Chondrocyte (in vitro differentiated cells): ENCODE data around the gene COASY. TPM values are rescaled to one million over a fixed set of nuclear protein-coding genes. Genes with fewer than 3 reads are reported as not detected.

Experiments
- DNase-seq: peaks from one replicate; pipeline ENCODE4 v3.0.0; 2021; ENCODE audit warnings: mixed read lengths, low spot score
- H3K27ac Mint-ChIP-seq: one replicate; pipeline ENCODE4 v1.8.0; 2021; ENCODE audit warnings: mild to moderate bottlenecking, moderate library complexity, mixed read lengths; ENCODE audit not compliant: unreplicated experiment
- H3K27me3 Mint-ChIP-seq: 2 replicates; pipeline ENCODE4 v1.8.0; 2021; ENCODE audit warnings: low read depth, mixed read lengths
- H3K36me3 Mint-ChIP-seq: 2 replicates; pipeline ENCODE4 v1.8.0; 2021; ENCODE audit warnings: low read depth, mixed read lengths
- H3K4me1 Mint-ChIP-seq: 2 replicates; pipeline ENCODE4 v1.8.0; 2021; ENCODE audit warnings: low read depth, mild to moderate bottlenecking, mixed read lengths
- H3K4me3 Mint-ChIP-seq: one replicate; pipeline ENCODE4 v1.8.0; 2021; ENCODE audit warnings: mild to moderate bottlenecking, moderate library complexity, mixed read lengths; ENCODE audit not compliant: unreplicated experiment
- H3K9me3 Mint-ChIP-seq: 2 replicates; pipeline ENCODE4 v1.8.0; 2021; ENCODE audit warnings: low read depth, mixed read lengths
- microRNA-seq: library from miRNA; unstranded; fragments of <30 nt; microRNA quantifications from one replicate; pipeline ENCODE4 v1.2.0, GENCODE V29; 2020; ENCODE audit warnings: borderline number of aligned reads
- total RNA-seq: library from RNA; stranded (reverse); gene quantifications from 3 replicates; pipeline ENCODE4 v1.2.1, GENCODE V29; 2021
- TF ChIP-seq, protein P1 (sequence below): fragments of 200-600 bp; sonication (generic); IDR thresholded peaks from 2 replicates; pipeline ENCODE4 v1.5.0; 2021; ENCODE audit warnings: antibody characterized with exemption, mild to moderate bottlenecking, moderate library complexity

COASY gene
- total RNA-seq, 1 donor from 2014 or later, result 31.2 TPM

- Mint-ChIP-seq H3K4me3 (no peak overlapping the region), H3K36me3 (peaks cover 26% of the 10 kb centered on the region), H3K27me3 (no peaks in the 10 kb centered on the region), H3K27ac (no peak overlapping the region), H3K9me3 (no peaks in the 10 kb centered on the region), H3K4me1 (peaks cover 21% of the 10 kb centered on the region)
- TF ChIP-seq, protein P1, sequence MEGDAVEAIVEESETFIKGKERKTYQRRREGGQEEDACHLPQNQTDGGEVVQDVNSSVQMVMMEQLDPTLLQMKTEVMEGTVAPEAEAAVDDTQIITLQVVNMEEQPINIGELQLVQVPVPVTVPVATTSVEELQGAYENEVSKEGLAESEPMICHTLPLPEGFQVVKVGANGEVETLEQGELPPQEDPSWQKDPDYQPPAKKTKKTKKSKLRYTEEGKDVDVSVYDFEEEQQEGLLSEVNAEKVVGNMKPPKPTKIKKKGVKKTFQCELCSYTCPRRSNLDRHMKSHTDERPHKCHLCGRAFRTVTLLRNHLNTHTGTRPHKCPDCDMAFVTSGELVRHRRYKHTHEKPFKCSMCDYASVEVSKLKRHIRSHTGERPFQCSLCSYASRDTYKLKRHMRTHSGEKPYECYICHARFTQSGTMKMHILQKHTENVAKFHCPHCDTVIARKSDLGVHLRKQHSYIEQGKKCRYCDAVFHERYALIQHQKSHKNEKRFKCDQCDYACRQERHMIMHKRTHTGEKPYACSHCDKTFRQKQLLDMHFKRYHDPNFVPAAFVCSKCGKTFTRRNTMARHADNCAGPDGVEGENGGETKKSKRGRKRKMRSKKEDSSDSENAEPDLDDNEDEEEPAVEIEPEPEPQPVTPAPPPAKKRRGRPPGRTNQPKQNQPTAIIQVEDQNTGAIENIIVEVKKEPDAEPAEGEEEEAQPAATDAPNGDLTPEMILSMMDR, result no peak
- no peak for DNase-seq
Observed at GRCh38 chr17:42612013-42612412, 50.1 kb downstream of the COASY start.

GRCh38 chr17:42613699-42614295 lies 51.8 kb downstream of the COASY start:
- H3K9me3 Mint-ChIP-seq, result no peaks in the 10 kb centered on the region
- H3K27ac Mint-ChIP-seq, result no peak overlapping the region
- no peaks in the 10 kb centered on the region for H3K27me3 Mint-ChIP-seq
- peaks cover 26% of the 10 kb centered on the region for H3K36me3 Mint-ChIP-seq
- H3K4me1 Mint-ChIP-seq, result peaks cover 13% of the 10 kb centered on the region
- H3K4me3 Mint-ChIP-seq, result no peak overlapping the region
- no peak for DNase-seq
- TF ChIP-seq, protein P1, result no peak

Small RNAs within 50 kb of the gene (microRNA-seq; reads per million reads assigned to microRNA genes)
- 7.2 reads per million, percentile 12 among the genes with 10 or more reads in this experiment for gene MIR5010

Other genes starting within 250 kb of the COASY start
- 164 to 203 TPM (median 164 TPM) in 3 replicates for gene STAT3, start 173.7 kb upstream of the COASY start, total RNA-seq
- 501 to 877 TPM (median 874 TPM) in 3 replicates for gene CAVIN1, start 138.9 kb upstream of the COASY start, total RNA-seq
- 49.9 to 63.4 TPM (median 61.3 TPM) in 3 replicates for gene ATP6V0A1, start 103.3 kb upstream of the COASY start, total RNA-seq
- gene NAGLU, start 25.9 kb upstream of the COASY start, total RNA-seq, result 64.5 to 68.7 TPM (median 66.4 TPM) in 3 replicates
- gene HSD17B1, start 9.2 kb upstream of the COASY start, total RNA-seq, result 1.4 to 2.6 TPM (median 1.4 TPM) in 3 replicates
- 30.1 to 37.0 TPM (median 30.3 TPM) in 3 replicates for gene MLX, start 5.0 kb downstream of the COASY start, total RNA-seq
- 4.9 to 13.0 TPM (median 6.1 TPM) in 3 replicates for gene PSMC3IP, start 15.6 kb downstream of the COASY start, total RNA-seq
- gene RETREG3, start 47.2 kb downstream of the COASY start, total RNA-seq, result 50.4 to 62.9 TPM (median 61.8 TPM) in 3 replicates
- gene TUBG1, start 47.5 kb downstream of the COASY start, total RNA-seq, result 41.1 to 70.4 TPM (median 41.6 TPM) in 3 replicates
- 26.2 to 36.5 TPM (median 29.2 TPM) in 3 replicates for gene TUBG2, start 97.1 kb downstream of the COASY start, total RNA-seq
- gene PLEKHH3, start 114.8 kb downstream of the COASY start, total RNA-seq, result 23.7 to 41.5 TPM (median 38.7 TPM) in 3 replicates
- 1.2 to 1.8 TPM (median 1.6 TPM) in 3 replicates for gene CCR10, start 119.7 kb downstream of the COASY start, total RNA-seq
- gene CNTNAP1, start 120.4 kb downstream of the COASY start, total RNA-seq, result 22.8 to 43.6 TPM (median 42.1 TPM) in 3 replicates
- 22.2 to 25.6 TPM (median 22.4 TPM) in 3 replicates for gene EZH1, start 182.9 kb downstream of the COASY start, total RNA-seq
- 0.63 to 4.9 TPM (median 3.9 TPM) in 3 replicates for gene RAMP2, start 199.1 kb downstream of the COASY start, total RNA-seq
- gene VPS25, start 211.3 kb downstream of the COASY start, total RNA-seq, result 52.5 to 63.9 TPM (median 55.1 TPM) in 3 replicates
- 0.26 to 0.32 TPM in 2 of 3 replicates, not detected in the other for gene WNK4, start 218.5 kb downstream of the COASY start, total RNA-seq
- 38.7 to 49.1 TPM (median 39.5 TPM) in 3 replicates for gene COA3, start 236.6 kb downstream of the COASY start, total RNA-seq
- 0.60 TPM in 1 of 3 replicates, not detected in the others for gene CNTD1, start 236.7 kb downstream of the COASY start, total RNA-seq